SK-N-SH (cell line): Measurements from ENCODE around the gene DIAPH2. TPM values are rescaled to one million over a fixed set of nuclear protein-coding genes. Genes with fewer than 3 reads are reported as not detected.
A peak's percentile ranks its signal among the peaks of the same experiment; 100 is the strongest.

Experiments
- CTCF ChIA-PET: fragments of 300-600, 350-600 bp; formaldehyde crosslinking; extraction: SDS; loops from one replicate; lab custom pipeline; 2021; lab: Yijun Ruan, JAX
- POLR2A ChIA-PET: fragments of 350-600 bp; sonication (Branson Sonifier 250); formaldehyde crosslinking; extraction: SDS; loops from one replicate; lab custom pipeline; 2020; ENCODE audit warnings: antibody characterized with exemption, inconsistent platforms; lab: Yijun Ruan, JAX
- DNase-seq: peaks from one replicate; pipeline ENCODE4 v3.0.0; 2012
- H2AFZ ChIP-seq: fragments of 200-600 bp; sonication (generic); 2 replicates; pipeline ENCODE4 v1.8.1; 2016; ENCODE audit warnings: antibody characterized with exemption, mild to moderate bottlenecking, low read depth
- H3F3A ChIP-seq: fragments of 200-600 bp; sonication (generic); replicated peaks from 2 replicates; pipeline ENCODE3; 2016; ENCODE audit warnings: antibody characterized with exemption, mild to moderate bottlenecking; ENCODE audit not compliant: insufficient read depth
- H3K27ac ChIP-seq, 2 experiments: fragments of 200-500 bp in 1 of 2; fragments of 200-600 bp in 1 of 2; sonication (Bioruptor generic) in 1 of 2; sonication (generic), shearing (Covaris generic) in 1 of 2; 2 replicates each; pipeline versions ENCODE4 v1.5.1 to v1.6.1; 2014 to 2016; ENCODE audit warnings: low read depth in 2 of 2, inconsistent platforms in 1 of 2, low read length in 1 of 2, mild to moderate bottlenecking in 1 of 2, mixed read lengths in 1 of 2
- H3K27me3 ChIP-seq: fragments of 200-600 bp; sonication (generic), shearing (Covaris generic); 2 replicates; pipeline ENCODE4 v1.6.1; 2016; ENCODE audit warnings: mixed run types; ENCODE audit not compliant: insufficient read depth
- H3K36me3 ChIP-seq, 2 experiments: fragments of 200-500 bp in 1 of 2; fragments of 200-600 bp in 1 of 2; sonication (Bioruptor generic) in 1 of 2; sonication (generic) in 1 of 2; replicated peaks in 1 of 2; 2 replicates each; pipeline versions ENCODE3 to v1.5.1; 2014 to 2016; ENCODE audit warnings: low read length in 1 of 2, mild to moderate bottlenecking in 1 of 2; ENCODE audit not compliant: insufficient read depth in 2 of 2, control insufficient read depth in 1 of 2
- H3K4me1 ChIP-seq, 2 experiments: fragments of 200-500 bp in 1 of 2; fragments of 200-600 bp in 1 of 2; sonication (Bioruptor generic) in 1 of 2; sonication (generic), shearing (Covaris generic) in 1 of 2; 2 replicates each; pipeline versions ENCODE4 v1.5.1 to v1.6.1; 2014 to 2016; ENCODE audit warnings: low read depth in 1 of 2, low read length in 1 of 2, mixed run types in 1 of 2; ENCODE audit not compliant: insufficient read depth in 2 of 2, control insufficient read depth in 1 of 2
- H3K4me2 ChIP-seq: fragments of 200-600 bp; sonication (generic), shearing (Covaris generic); 2 replicates; pipeline ENCODE4 v1.6.1; 2017; ENCODE audit warnings: mixed run types
- H3K4me3 ChIP-seq, 2 experiments: fragments of 200-500 bp in 1 of 2; fragments of 200-600 bp in 1 of 2; sonication (Bioruptor generic) in 1 of 2; sonication (generic), shearing (Covaris generic) in 1 of 2; 2 replicates each; pipeline versions ENCODE4 v1.5.1 to v1.8.1; 2014 to 2016; ENCODE audit warnings: low read depth in 2 of 2, inconsistent platforms in 1 of 2, low read length in 1 of 2, mild to moderate bottlenecking in 1 of 2, mixed read lengths in 1 of 2, moderate library complexity in 1 of 2
- H3K79me2 ChIP-seq: fragments of 200-600 bp; sonication (generic); 2 replicates; pipeline ENCODE4 v1.8.1; 2017; ENCODE audit warnings: mild to moderate bottlenecking; ENCODE audit not compliant: insufficient read depth
- H3K9ac ChIP-seq: fragments of 200-600 bp; sonication (generic); 2 replicates; pipeline ENCODE4 v1.6.1; 2017; ENCODE audit warnings: mixed run types
- H3K9me2 ChIP-seq: fragments of 200-600 bp; sonication (generic); 2 replicates; pipeline ENCODE4 v1.6.1; 2017; ENCODE audit warnings: mixed run types
- H3K9me3 ChIP-seq: fragments of 200-600 bp; sonication (generic); 2 replicates; pipeline ENCODE4 v1.6.1; 2017; ENCODE audit warnings: mixed run types, mild to moderate bottlenecking, moderate library complexity
- H4K20me1 ChIP-seq: fragments of 200-600 bp; sonication (generic); 2 replicates; pipeline ENCODE4 v1.6.1; 2017; ENCODE audit warnings: mild to moderate bottlenecking, mixed run types; ENCODE audit not compliant: insufficient read depth
- CHD2 ChIP-seq: fragments of 150-350 bp; IDR thresholded peaks from 2 replicates; pipeline ENCODE4 v1.6.1; 2018; ENCODE audit warnings: low read length; ENCODE audit not compliant: partially characterized antibody
- JUND ChIP-seq: IDR thresholded peaks from 2 replicates; pipeline ENCODE4 v1.4.0; 2012
- NFIC ChIP-seq: IDR thresholded peaks from 2 replicates; pipeline ENCODE4 v1.4.0; 2012; ENCODE audit warnings: borderline replicate concordance
- RFX5 ChIP-seq: IDR thresholded peaks from 2 replicates; pipeline ENCODE4 v1.6.1; 2012; ENCODE audit warnings: mild to moderate bottlenecking, improper control_type of control experiment, low read length
- RXRA ChIP-seq: IDR thresholded peaks from 2 replicates; pipeline ENCODE4 v1.4.0; 2012; ENCODE audit warnings: low read depth, mild to moderate bottlenecking, borderline replicate concordance
- TCF12 ChIP-seq: IDR thresholded peaks from 2 replicates; pipeline ENCODE4 v1.4.0; 2012
- WGBS: methylation state at CpG from one replicate; pipeline ENCODE4 v1.1.6; 2017; ENCODE audit warnings: low lambda C conversion rate; 5-methylcytosine and 5-hydroxymethylcytosine counted together
- polyA plus RNA-seq, 3 experiments: library from polyadenylated mRNA; depleted of rRNA; stranded (reverse); fragments of >200 nt; gene quantifications; 2 replicates each; pipeline ENCODE4 v1.2.3, GENCODE V29; 2012
- TF ChIP-seq, protein P1 (sequence below): IDR thresholded peaks from 2 replicates; pipeline ENCODE4 v1.4.0; 2012; ENCODE audit warnings: low read depth, borderline replicate concordance
- TF ChIP-seq, protein P2 (sequence below): IDR thresholded peaks from 2 replicates; pipeline ENCODE4; 2012

DIAPH2 gene
- polyA plus RNA-seq, 1 of the 3 experiments (the other 2 are of a cell fraction): 1.1 TPM

DNA sequence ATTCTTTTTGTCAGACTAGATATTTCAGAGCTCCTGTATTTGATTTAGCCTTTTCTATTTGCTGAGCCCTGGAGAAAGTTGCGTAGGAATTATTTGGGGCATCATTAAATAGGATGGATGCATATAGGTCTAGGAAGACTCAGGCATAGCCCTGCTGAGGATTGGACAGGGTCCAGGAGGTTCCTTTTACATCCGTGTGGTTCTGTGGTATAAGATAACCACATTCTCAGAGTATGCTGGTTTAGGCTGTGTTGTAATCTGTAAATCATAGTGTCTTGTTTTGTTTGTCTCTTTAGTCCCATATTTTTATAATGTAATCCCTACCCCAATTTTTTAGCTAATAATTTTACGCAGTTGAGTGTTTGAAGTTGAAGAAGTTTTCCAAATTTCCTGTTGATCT is 712.7 kb downstream of the DIAPH2 start:
- POLR2A ChIA-PET: no interaction called here
- Histone ChIP-seq H3K27ac (peak overlapping the region in 1 of 2 experiments; percentile 29; a peak in 1 of 4 replicates), H3F3A (no peaks in the 10 kb centered on the region), H3K4me2 (no peak overlapping the region), H2AFZ (no peak overlapping the region), H3K9me3 (no peaks in the 10 kb centered on the region), H3K9ac (no peak overlapping the region), H3K27me3 (no peaks in the 10 kb centered on the region), H3K4me1 (no peaks in the 10 kb centered on the region), H4K20me1 (no peaks in the 10 kb centered on the region), H3K36me3 (no peaks in the 10 kb centered on the region), H3K9me2 (no peaks in the 10 kb centered on the region), H3K4me3 (no peak overlapping the region), H3K79me2 (no peaks in the 10 kb centered on the region)
- CTCF ChIA-PET: interaction anchor here (1.5 kb wide), 1 partner anchor 23 kb away, joined by 4 read pairs; no protein-coding TSS in a partner anchor
- no peak for TF ChIP-seq RXRA
- WGBS: 54% methylated on average over 3 of the region's 3 CpGs
- no peak for DNase-seq

DNA sequence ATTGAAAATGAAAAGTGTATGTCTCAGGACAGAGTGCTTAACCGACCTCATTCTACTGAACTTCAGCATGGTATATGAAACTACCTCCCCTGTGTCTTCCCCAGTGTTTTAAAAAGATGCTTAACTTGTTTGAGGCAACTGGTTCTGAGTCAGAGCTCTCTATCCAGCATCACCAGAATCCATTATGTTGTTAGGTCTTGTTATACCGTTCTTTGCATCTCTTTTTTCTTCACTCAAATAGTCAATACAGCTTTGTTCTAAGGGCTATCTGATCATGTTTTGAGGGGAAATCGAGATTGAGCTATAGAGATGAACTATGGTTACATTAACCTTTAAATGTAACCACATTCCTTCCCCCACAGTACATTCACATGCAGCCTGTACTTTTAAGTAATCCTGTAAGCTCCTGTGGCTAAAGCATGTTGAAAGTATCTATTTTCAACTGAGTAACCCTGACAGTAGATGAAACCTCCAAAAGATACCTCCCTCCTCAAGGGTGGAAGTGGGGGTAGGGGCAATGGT is 713.4 kb downstream of the DIAPH2 start:
- H3F3A ChIP-seq: no peaks in the 10 kb centered on the region
- no peaks in the 10 kb centered on the region for H3K9me3 ChIP-seq
- no peak overlapping the region for H3K4me3 ChIP-seq
- no peaks in the 10 kb centered on the region for H4K20me1 ChIP-seq
- no peaks in the 10 kb centered on the region for H3K27me3 ChIP-seq
- no peaks in the 10 kb centered on the region for H3K4me1 ChIP-seq
- H3K36me3 ChIP-seq: no peaks in the 10 kb centered on the region
- WGBS: 39% methylated on average over 3 of the region's 3 CpGs
- CTCF ChIA-PET: interaction anchor here (1.5 kb wide), 1 partner anchor 22 kb away, joined by 4 read pairs; no protein-coding TSS in a partner anchor
- DNase-seq: no peak
- H3K27ac ChIP-seq: peak overlapping the region in 1 of 2 experiments; percentile 29; a peak in 2 of 4 replicates
- H3K4me2 ChIP-seq: no peak overlapping the region
- TF ChIP-seq, protein P1, sequence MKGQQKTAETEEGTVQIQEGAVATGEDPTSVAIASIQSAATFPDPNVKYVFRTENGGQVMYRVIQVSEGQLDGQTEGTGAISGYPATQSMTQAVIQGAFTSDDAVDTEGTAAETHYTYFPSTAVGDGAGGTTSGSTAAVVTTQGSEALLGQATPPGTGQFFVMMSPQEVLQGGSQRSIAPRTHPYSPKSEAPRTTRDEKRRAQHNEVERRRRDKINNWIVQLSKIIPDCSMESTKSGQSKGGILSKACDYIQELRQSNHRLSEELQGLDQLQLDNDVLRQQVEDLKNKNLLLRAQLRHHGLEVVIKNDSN: no peak
- TF ChIP-seq TCF12: no peak
- TF ChIP-seq CHD2: no peak
- TF ChIP-seq, all 33 proteins: peak for 0
- H3K79me2 ChIP-seq: no peaks in the 10 kb centered on the region
- no peaks in the 10 kb centered on the region for H3K9me2 ChIP-seq
- no peak overlapping the region for H3K9ac ChIP-seq
- H2AFZ ChIP-seq: no peak overlapping the region
- POLR2A ChIA-PET: no interaction called here

DNA sequence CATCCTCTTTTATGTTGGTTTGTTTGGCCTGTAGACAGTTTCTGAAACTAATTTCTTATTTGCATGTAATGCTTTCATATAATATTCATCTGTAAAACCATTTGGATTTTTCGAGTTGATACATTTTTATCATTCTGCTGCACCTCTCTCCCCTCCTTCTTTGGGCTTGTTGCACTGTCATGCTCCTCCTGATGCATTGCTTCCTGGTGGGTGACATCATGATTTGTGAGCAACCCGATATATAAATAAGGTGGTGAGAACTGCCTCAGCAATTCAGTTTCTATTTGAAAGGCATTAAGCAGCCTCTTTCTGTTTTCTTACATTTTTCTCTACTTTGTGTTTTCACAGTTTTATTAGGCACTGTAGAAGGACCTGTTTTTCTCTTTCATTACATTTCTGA is 714.8 kb downstream of the DIAPH2 start:
- Histone ChIP-seq H3K36me3 (no peaks in the 10 kb centered on the region), H4K20me1 (no peaks in the 10 kb centered on the region), H3K4me3 (no peak overlapping the region), H3K4me2 (no peak overlapping the region), H3K9me3 (no peaks in the 10 kb centered on the region), H3F3A (no peaks in the 10 kb centered on the region), H3K27me3 (no peaks in the 10 kb centered on the region), H3K4me1 (no peaks in the 10 kb centered on the region), H2AFZ (no peak overlapping the region), H3K27ac (peak overlapping the region in 1 of 2 experiments; percentile 44; a peak in 1 of 4 replicates), H3K9ac (no peak overlapping the region), H3K9me2 (no peaks in the 10 kb centered on the region), H3K79me2 (no peaks in the 10 kb centered on the region)
- no peak for DNase-seq
- TF ChIP-seq NFIC (no peak), JUND (peak; percentile 33; the same call in 1 of the 2 replicates), RFX5 (no peak), TCF12 (peak; percentile 51; the same call in 1 of the 2 replicates)
- TF ChIP-seq, protein P2, sequence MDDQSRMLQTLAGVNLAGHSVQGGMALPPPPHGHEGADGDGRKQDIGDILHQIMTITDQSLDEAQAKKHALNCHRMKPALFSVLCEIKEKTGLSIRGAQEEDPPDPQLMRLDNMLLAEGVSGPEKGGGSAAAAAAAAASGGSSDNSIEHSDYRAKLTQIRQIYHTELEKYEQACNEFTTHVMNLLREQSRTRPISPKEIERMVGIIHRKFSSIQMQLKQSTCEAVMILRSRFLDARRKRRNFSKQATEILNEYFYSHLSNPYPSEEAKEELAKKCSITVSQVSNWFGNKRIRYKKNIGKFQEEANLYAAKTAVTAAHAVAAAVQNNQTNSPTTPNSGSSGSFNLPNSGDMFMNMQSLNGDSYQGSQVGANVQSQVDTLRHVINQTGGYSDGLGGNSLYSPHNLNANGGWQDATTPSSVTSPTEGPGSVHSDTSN: peak; percentile 83
- POLR2A ChIA-PET: no interaction called here
- WGBS: 7% methylated on average over 2 of the region's 2 CpGs
- CTCF ChIA-PET: no interaction called here
